NCI-H1930 (cell line): Measurements from ENCODE around the gene ANXA8.

Experiments
- DNase-seq, 2 experiments: peaks; one replicate each; lab custom pipeline; 2025; lab: John Stamatoyannopoulos, UW

Gene ANXA8

GRCh38 chr10:47449102-47449978 is 34.6 kb downstream of the ANXA8 start:
- DNase-seq: no peak

- DNase-seq: no peak
Observed at GRCh38 chr10:47447705-47448104, 36.2 kb downstream of the ANXA8 start.

- DNase-seq: no peak
Observed at GRCh38 chr10:47447209-47447608, 36.7 kb downstream of the ANXA8 start.

- no peak for DNase-seq
Observed at GRCh38 chr10:47445720-47446119, 38.2 kb downstream of the ANXA8 start.

GRCh38 chr10:47444047-47444446 is 39.9 kb downstream of the ANXA8 start:
- DNase-seq: no peak

- DNase-seq: no peak
Observed at GRCh38 chr10:47443145-47443544, 40.8 kb downstream of the ANXA8 start.

GRCh38 chr10:47442351-47442750 is 41.6 kb downstream of the ANXA8 start:
- no peak for DNase-seq

GRCh38 chr10:47441938-47442337 is 42.0 kb downstream of the ANXA8 start:
- no peak for DNase-seq

- DNase-seq: no peak
Observed at GRCh38 chr10:47440207-47440606, 43.7 kb downstream of the ANXA8 start.

- no peak for DNase-seq
Observed at GRCh38 chr10:47438857-47439474, 44.9 kb downstream of the ANXA8 start.

- DNase-seq: no peak
Observed at GRCh38 chr10:47435081-47435480, 48.8 kb downstream of the ANXA8 start.

- no peak for DNase-seq
Observed at GRCh38 chr10:47425813-47426419, 58.0 kb downstream of the ANXA8 start.

- no peak for DNase-seq
Observed at GRCh38 chr10:47424231-47424630, 59.7 kb downstream of the ANXA8 start.

- DNase-seq: no peak
Observed at GRCh38 chr10:47423476-47423875, 60.4 kb downstream of the ANXA8 start.

GRCh38 chr10:47421057-47421952 is 62.6 kb downstream of the ANXA8 start:
- no peak for DNase-seq

GRCh38 chr10:47420305-47421056 is 63.4 kb downstream of the ANXA8 start:
- no peak for DNase-seq

- no peak for DNase-seq
Observed at GRCh38 chr10:47419421-47419820, 64.5 kb downstream of the ANXA8 start.

GRCh38 chr10:47418966-47419365 is 64.9 kb downstream of the ANXA8 start:
- DNase-seq: no peak

- no peak for DNase-seq
Observed at GRCh38 chr10:47418321-47418720, 65.6 kb downstream of the ANXA8 start.
